ENCODE data around the gene NUBP2.

Gene NUBP2

DNA sequence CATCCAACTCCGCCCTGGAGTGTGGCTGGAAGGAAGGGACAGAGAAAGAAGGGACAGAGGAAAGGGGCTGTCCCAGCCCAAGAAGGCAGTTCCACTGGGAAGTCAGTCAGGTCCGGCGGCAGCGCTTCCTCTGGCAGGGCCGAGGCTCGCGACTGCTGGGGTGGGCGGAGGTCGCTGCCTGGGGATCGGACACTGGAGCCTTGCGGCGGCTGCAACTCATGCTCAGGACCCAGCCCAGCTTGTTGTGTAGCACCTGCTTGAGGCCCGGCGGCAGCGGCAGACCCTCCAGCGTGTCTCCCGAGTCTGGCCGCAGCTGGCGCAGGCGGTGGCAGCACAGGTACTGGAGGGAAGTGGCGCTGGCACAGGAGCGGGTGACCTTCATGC is 5.8 kb upstream of the NUBP2 start:
- no peak overlapping the region for H3K4me3 ChIP-seq (ENCODE audit: low read depth, low read length)
- TF ChIP-seq, protein P1, sequence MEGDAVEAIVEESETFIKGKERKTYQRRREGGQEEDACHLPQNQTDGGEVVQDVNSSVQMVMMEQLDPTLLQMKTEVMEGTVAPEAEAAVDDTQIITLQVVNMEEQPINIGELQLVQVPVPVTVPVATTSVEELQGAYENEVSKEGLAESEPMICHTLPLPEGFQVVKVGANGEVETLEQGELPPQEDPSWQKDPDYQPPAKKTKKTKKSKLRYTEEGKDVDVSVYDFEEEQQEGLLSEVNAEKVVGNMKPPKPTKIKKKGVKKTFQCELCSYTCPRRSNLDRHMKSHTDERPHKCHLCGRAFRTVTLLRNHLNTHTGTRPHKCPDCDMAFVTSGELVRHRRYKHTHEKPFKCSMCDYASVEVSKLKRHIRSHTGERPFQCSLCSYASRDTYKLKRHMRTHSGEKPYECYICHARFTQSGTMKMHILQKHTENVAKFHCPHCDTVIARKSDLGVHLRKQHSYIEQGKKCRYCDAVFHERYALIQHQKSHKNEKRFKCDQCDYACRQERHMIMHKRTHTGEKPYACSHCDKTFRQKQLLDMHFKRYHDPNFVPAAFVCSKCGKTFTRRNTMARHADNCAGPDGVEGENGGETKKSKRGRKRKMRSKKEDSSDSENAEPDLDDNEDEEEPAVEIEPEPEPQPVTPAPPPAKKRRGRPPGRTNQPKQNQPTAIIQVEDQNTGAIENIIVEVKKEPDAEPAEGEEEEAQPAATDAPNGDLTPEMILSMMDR (conservative IDR thresholded peaks at IDR 0.05; ENCODE audit: low read depth, low read length): no peak
- no peak for DNase-seq (ENCODE audit: low read depth)

DNA sequence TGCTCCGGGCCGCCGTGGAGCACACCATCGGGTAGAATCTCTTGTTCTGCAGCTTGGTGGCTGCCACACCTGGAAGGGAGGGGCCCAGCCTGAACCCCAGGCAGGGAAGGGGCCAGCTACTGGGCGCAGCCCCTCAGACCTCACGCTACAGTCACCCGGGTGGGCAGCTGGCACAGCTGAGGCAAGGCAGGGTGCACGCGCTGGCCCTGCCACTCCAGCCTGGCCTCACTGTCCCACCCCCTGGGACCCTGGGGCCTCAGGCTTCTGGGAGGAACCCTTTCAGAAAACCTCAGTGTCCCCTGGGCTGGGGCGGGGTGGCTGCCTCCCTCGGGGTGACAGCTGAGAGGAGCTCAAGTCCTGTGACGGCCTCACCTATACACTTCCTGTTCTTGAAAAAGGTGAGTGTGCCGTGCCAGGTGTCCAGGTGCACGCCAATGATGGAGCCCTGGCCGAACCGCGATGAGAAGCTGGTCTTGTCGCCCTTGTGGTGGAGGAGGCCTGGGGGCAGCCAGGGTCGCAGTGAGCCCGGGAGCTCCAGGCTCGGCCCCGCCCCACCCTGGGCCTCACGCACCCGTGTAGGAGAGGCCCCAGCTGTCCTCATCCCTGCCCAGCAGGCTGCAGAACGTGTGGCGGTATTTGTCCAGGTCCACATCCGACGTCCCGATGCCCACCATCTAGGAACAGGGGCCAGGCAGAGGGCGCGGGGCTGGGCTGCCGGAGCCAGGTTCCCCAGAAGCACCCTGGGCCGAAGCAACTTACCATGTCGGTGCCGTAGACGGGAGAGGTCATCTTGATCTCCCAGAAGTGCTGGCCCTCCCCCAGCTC is 5.2 kb upstream of the NUBP2 start:
- DNase-seq (ENCODE audit: low read depth): no peak
- no peak overlapping the region for H3K4me3 ChIP-seq (ENCODE audit: low read depth, low read length)
- TF ChIP-seq, protein P1 (conservative IDR thresholded peaks at IDR 0.05; ENCODE audit: low read depth, low read length): no peak

DNA sequence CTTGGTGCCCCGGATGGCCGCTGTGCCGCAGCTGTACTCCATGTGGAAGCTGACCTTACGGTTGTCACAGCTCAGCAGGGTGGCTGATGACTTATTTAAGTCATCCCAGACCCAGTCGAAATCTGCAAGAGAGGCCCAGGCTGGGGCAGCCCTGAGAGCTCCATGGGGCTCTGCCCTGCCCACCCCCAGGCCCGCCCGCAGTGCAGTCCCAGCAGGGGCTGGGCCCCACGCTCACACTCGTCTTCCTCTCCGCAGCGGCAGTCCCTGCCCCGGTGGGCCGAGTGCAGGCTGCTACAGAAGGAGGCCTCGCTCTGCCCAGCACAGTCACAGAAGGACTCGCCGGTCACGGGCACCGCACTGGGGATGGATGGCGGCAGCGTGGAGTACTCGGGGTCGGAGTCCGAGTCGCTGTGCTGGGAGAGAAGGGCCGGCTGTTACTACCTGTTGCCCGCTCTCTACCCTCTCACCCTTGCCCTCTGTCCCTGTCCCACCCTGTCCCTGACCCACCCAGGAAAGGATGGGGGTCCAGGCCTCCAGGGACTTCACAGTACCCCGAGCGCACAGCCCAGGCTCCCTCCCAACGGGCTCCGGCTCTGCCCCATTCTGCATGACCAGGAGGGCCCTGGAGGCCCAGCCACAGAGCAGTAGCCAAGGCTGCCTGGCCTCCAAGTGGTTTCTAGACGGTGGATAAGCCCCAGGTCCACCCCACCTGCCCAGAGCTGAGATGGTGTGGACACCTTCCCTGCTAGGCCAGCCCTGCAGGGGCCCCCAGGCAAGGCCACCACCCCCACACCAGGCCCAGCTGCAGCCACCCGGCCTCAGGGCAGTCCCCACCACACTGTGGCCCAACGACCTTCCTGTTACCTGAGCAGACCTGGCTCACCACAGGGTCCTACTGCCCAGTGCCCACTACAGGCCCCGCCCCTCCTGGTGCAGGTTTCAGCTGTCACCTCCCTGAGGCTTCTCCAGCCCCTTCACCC is 4.3 kb upstream of the NUBP2 start:
- peak; percentile 88 for DNase-seq (ENCODE audit: low read depth)
- TF ChIP-seq, protein P1 (conservative IDR thresholded peaks at IDR 0.05; ENCODE audit: low read depth, low read length): no peak
- H3K4me3 ChIP-seq (ENCODE audit: low read depth, low read length): no peak overlapping the region

DNA sequence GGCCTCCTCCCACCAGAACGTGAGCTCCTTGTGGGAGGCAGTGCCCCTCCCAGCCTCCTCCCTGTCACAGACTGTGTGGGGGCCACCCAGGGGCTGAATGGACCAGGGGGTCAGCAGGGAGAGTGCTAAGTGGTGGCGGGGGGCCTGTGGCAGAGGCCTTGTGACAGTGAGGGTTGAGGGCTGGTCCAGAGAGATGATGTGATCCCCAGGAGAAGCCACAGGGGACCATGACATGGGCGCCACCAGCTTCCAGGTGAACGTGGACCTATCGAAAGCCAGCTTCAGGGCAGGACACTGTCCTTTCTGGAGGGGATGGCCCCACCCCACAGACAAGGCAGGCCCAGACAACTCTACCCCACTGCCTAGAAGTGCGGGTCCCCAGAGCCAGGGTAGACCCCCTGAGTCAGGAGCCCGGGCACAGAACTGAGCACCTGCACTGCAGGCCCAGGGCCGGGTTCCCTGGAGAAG is 3.5 kb upstream of the NUBP2 start:
- TF ChIP-seq, protein P1 (conservative IDR thresholded peaks at IDR 0.05; ENCODE audit: low read depth, low read length): no peak
- H3K4me3 ChIP-seq (ENCODE audit: low read depth, low read length): no peak overlapping the region
- DNase-seq (ENCODE audit: low read depth): no peak

DNA sequence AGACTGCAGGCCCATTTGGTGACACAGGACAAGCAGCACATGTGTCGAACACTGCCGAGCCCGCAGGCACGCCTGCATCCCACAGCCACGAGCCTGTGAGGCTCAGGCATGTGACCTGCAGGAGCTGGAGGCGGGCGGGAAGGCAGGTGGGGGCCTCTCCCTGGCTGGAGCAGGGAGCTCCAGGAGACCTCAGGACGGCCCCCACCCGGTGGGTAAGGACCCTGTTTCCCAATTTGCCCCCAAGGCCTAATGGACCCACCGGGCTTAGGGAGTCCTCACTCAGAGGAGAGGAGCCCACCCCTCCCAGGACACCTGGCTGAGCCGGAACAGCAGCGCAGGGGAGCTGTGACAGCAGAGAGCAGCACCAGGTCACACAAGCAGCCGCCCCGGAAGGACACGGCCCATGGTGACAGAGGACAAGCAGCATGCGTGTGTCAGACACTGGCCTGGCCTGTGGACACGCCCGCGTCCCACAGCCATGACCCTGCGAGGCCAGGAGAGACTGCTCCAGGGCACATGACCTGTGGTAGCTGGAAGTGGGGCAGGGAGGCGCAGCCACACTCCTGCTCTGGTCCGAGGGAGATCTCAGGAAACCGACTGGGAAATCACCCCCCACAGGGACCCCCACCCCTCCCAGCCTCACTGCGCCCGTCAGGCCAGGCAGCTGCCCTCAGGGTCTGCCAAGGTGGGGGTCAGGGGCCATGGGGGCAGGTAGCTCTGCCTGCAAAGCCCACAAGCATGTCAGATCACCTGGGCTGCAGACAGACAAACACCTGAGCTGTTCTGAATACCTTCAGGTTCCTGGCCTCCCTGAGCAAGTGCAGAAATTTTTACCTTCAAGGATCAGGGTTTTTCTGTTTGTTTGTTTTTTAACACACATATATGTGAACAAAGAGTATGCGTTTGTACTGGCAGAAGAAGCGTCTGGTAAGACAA is 2.8 kb upstream of the NUBP2 start:
- no peak overlapping the region for H3K4me3 ChIP-seq (ENCODE audit: low read depth, low read length)
- no peak for DNase-seq (ENCODE audit: low read depth)
- TF ChIP-seq, protein P1 (conservative IDR thresholded peaks at IDR 0.05; ENCODE audit: low read depth, low read length): no peak

DNA sequence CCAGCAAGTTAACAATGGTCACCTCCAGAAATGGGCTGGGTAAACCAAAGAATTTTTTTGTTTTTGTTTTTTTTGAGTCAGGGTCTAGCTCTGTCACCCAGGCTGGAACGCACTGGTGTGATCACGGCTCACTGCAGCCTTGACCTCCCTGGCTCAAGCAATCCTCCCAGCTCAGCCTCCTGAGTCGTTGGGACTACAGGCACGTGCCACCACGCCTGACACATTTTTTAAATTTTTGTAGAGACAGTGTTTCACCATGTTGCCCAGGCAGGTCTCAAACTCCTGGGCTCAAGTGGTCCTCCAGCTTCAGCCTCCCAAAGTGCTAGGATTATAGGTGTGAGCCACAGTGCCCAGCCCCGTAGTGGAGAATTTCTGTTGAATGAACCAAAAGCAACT is 2.1 kb upstream of the NUBP2 start:
- H3K4me3 ChIP-seq (ENCODE audit: low read depth, low read length): no peak overlapping the region
- TF ChIP-seq, protein P1 (conservative IDR thresholded peaks at IDR 0.05; ENCODE audit: low read depth, low read length): no peak
- no peak for DNase-seq (ENCODE audit: low read depth)

Data from choroid plexus epithelial cell (primary cell).